H9 (cell line): ENCODE data around the gene NKD1. TPM values are rescaled to one million over a fixed set of nuclear protein-coding genes. Genes with fewer than 3 reads are reported as not detected.
A peak's percentile ranks its signal among the peaks of the same experiment; 100 is the strongest.

Experiments used
- DNase-seq: peaks from one replicate; pipeline ENCODE4 v3.0.0-alpha.2; 2017
- H2AFZ ChIP-seq: one replicate; pipeline ENCODE4 v1.6.1; 2013; ENCODE audit warnings: mild to moderate bottlenecking, low read length, control low read depth, moderate library complexity
- H2AK5ac ChIP-seq: 2 replicates; pipeline ENCODE4 v1.6.1; 2013; ENCODE audit warnings: low read length, control low read depth, mixed read lengths; ENCODE audit not compliant: insufficient read length
- H2BK120ac ChIP-seq: one replicate; pipeline ENCODE4 v1.6.1; 2013; ENCODE audit warnings: low read depth, mild to moderate bottlenecking, low read length, control low read depth, inconsistent platforms; ENCODE audit not compliant: poor library complexity, severe bottlenecking
- H2BK12ac ChIP-seq: 2 replicates; pipeline ENCODE4 v1.6.1; 2013; ENCODE audit warnings: low read length, control low read depth, mixed read lengths, low read depth; ENCODE audit not compliant: insufficient read length
- H2BK15ac ChIP-seq: 2 replicates; pipeline ENCODE4 v1.6.1; 2013; ENCODE audit warnings: low read depth, low read length, control low read depth
- H2BK20ac ChIP-seq: one replicate; pipeline ENCODE4 v1.6.1; 2013; ENCODE audit warnings: low read depth, mild to moderate bottlenecking, low read length, control low read depth, inconsistent platforms; ENCODE audit not compliant: poor library complexity, severe bottlenecking
- H2BK5ac ChIP-seq: 2 replicates; pipeline ENCODE4 v1.6.1; 2013; ENCODE audit warnings: low read length, control low read depth, mixed read lengths; ENCODE audit not compliant: insufficient read length
- H3K14ac ChIP-seq: 2 replicates; pipeline ENCODE4 v1.6.1; 2013; ENCODE audit warnings: low read length, control low read depth; ENCODE audit not compliant: insufficient read depth
- H3K18ac ChIP-seq: 2 replicates; pipeline ENCODE4 v1.6.1; 2013; ENCODE audit warnings: low read depth, mild to moderate bottlenecking, mixed read lengths, low read length, control low read depth; ENCODE audit not compliant: insufficient read length
- H3K23ac ChIP-seq: 2 replicates; pipeline ENCODE4 v1.6.1; 2013; ENCODE audit warnings: low read length, control low read depth, mixed read lengths, low read depth; ENCODE audit not compliant: insufficient read length
- H3K23me2 ChIP-seq: 2 replicates; pipeline ENCODE4 v1.6.1; 2013; ENCODE audit warnings: low read depth, mild to moderate bottlenecking, mixed read lengths, low read length, control low read depth; ENCODE audit not compliant: insufficient read length, poor library complexity, severe bottlenecking
- H3K27ac ChIP-seq: 2 replicates; pipeline ENCODE4 v1.5.1; 2013; ENCODE audit warnings: low read length, control low read depth, mixed read lengths, low read depth; ENCODE audit not compliant: insufficient read length
- H3K27me3 ChIP-seq: 2 replicates; pipeline ENCODE4 v1.6.1; 2013; ENCODE audit warnings: low read length, control low read depth, inconsistent platforms; ENCODE audit not compliant: insufficient read depth
- H3K4ac ChIP-seq: 2 replicates; pipeline ENCODE4 v1.6.1; 2013; ENCODE audit warnings: low read depth, mild to moderate bottlenecking, control low read depth, inconsistent platforms, low read length, moderate library complexity
- H3K4me1 ChIP-seq: 2 replicates; pipeline ENCODE4 v1.6.1; 2013; ENCODE audit warnings: low read length, control low read depth, inconsistent platforms; ENCODE audit not compliant: insufficient read depth
- H3K4me2 ChIP-seq: 2 replicates; pipeline ENCODE4 v1.6.1; 2013; ENCODE audit warnings: low read length, control low read depth, mixed read lengths; ENCODE audit not compliant: insufficient read length, insufficient read depth
- H3K56ac ChIP-seq: 2 replicates; pipeline ENCODE4 v1.6.1; 2013; ENCODE audit warnings: low read depth, mild to moderate bottlenecking, mixed read lengths, low read length, control low read depth; ENCODE audit not compliant: insufficient read length
- H3K79me1 ChIP-seq: 2 replicates; pipeline ENCODE4 v1.6.1; 2013; ENCODE audit warnings: low read depth, mild to moderate bottlenecking, moderate library complexity, low read length, control low read depth, inconsistent platforms; ENCODE audit not compliant: insufficient read depth, poor library complexity, severe bottlenecking
- H3K79me2 ChIP-seq: 2 replicates; pipeline ENCODE4 v1.6.1; 2013; ENCODE audit warnings: low read length, control low read depth, inconsistent platforms; ENCODE audit not compliant: insufficient read depth
- H3K9ac ChIP-seq: 2 replicates; pipeline ENCODE4 v1.6.1; 2013; ENCODE audit warnings: low read length, control low read depth, mixed read lengths; ENCODE audit not compliant: insufficient read length; ENCODE audit errors: extremely low read depth
- H3K9me3 ChIP-seq: one replicate; pipeline ENCODE4 v1.6.1; 2013; ENCODE audit warnings: low read depth, low read length, inconsistent platforms; ENCODE audit not compliant: control insufficient read depth
- H3T11ph ChIP-seq: one replicate; pipeline ENCODE4 v1.6.1; 2013; ENCODE audit warnings: mild to moderate bottlenecking, low read length, control low read depth, inconsistent platforms
- H4K20me1 ChIP-seq: one replicate; pipeline ENCODE4 v1.6.1; 2013; ENCODE audit not compliant: control insufficient read depth, insufficient read length, insufficient read depth
- H4K5ac ChIP-seq: 2 replicates; pipeline ENCODE4 v1.6.1; 2013; ENCODE audit warnings: low read depth, mild to moderate bottlenecking, mixed read lengths, low read length, control low read depth; ENCODE audit not compliant: insufficient read length
- H4K8ac ChIP-seq: replicated peaks from 2 replicates; pipeline ENCODE4 v1.6.1; 2013; ENCODE audit warnings: low read length, control low read depth, mixed read lengths, low read depth; ENCODE audit not compliant: insufficient read length
- H4K91ac ChIP-seq: 2 replicates; pipeline ENCODE4 v1.6.1; 2013; ENCODE audit warnings: low read depth, mild to moderate bottlenecking, moderate library complexity, mixed read lengths, low read length, control low read depth; ENCODE audit not compliant: insufficient read length
- H3K27ac Mint-ChIP-seq, 3 experiments: 2 replicates in 2 of 3; 3 replicates in 1 of 3; pipeline ENCODE4 v1.8.0; 2020 to 2021; ENCODE audit warnings: mixed read lengths in 3 of 3, mild to moderate bottlenecking in 1 of 3, moderate library complexity in 1 of 3
- H3K27me3 Mint-ChIP-seq: 2 replicates; pipeline ENCODE4 v1.8.0; 2021; ENCODE audit warnings: low read depth, mild to moderate bottlenecking, moderate library complexity, mixed read lengths
- H3K36me3 Mint-ChIP-seq, 3 experiments: 2 replicates in 2 of 3; 3 replicates in 1 of 3; pipeline ENCODE4 v1.8.0; 2020 to 2021; ENCODE audit warnings: low read depth in 3 of 3, mixed read lengths in 3 of 3; ENCODE audit not compliant: insufficient read depth in 1 of 3
- H3K4me1 Mint-ChIP-seq, 2 experiments: 2 replicates each; pipeline ENCODE4 v1.8.0; 2020; ENCODE audit warnings: mixed read lengths in 2 of 2
- H3K4me3 Mint-ChIP-seq, 2 experiments: 2 replicates in 1 of 2; 3 replicates in 1 of 2; pipeline ENCODE4 v1.8.0; 2020 to 2021; ENCODE audit warnings: mild to moderate bottlenecking in 2 of 2, mixed read lengths in 2 of 2, moderate library complexity in 1 of 2
- H3K9me3 Mint-ChIP-seq, 2 experiments: 2 replicates in 1 of 2; 3 replicates in 1 of 2; pipeline ENCODE4 v1.8.0; 2020; ENCODE audit warnings: mild to moderate bottlenecking in 2 of 2, mixed read lengths in 2 of 2, moderate library complexity in 1 of 2
- WGBS: extraction: QIAGEN DNeasy Blood & Tissue Kit; methylation state at CpG from one replicate; pipeline ENCODE4 v1.1.7; 2013; ENCODE audit warnings: missing lambda C conversion rate, low lambda C conversion rate, mixed read lengths; ENCODE audit not compliant: insufficient read length; ENCODE audit errors: extremely low coverage; 5-methylcytosine and 5-hydroxymethylcytosine counted together
- total RNA-seq: library from RNA; stranded (reverse); gene quantifications from 2 replicates; pipeline ENCODE4 v1.2.1, GENCODE V29; 2021
- TF ChIP-seq, protein P1 (sequence below): fragments of 200-600 bp; sonication (generic); conservative IDR thresholded peaks from 3 replicates; pipeline ENCODE4 v1.8.0; 2021; ENCODE audit warnings: antibody characterized with exemption, mild to moderate bottlenecking

The NKD1 gene
- total RNA-seq, 1 experiment from 2014 or later = 1.9 TPM

DNA sequence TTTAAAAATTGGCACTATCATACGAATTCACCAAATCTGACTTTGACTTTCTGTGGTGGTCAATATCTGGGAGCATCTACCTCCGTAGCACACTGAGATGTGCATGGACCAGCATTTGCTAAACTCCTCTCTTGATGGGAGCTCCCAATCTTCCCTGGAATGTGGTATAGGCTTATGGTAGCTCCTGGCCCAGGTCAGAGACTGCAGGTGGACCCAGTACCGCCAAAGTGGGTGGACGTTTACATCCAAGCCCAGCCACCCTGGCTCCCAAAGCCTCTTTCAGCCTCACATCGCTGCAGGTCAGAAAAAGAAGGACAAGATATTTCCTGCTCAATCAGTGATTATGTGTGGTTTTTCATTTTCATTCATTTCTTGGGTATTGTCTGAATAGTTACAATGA lies 43.1 kb upstream of the NKD1 start:
- H3K4me2 ChIP-seq = no peak overlapping the region
- H3K27ac Mint-ChIP-seq = 0 out of 7 replicates have a peak overlapping the region, but pooled peaks of 1 of the 3 experiments have one; percentile 9
- H3K9ac ChIP-seq = no peak overlapping the region

More for the DNA sequence above, 43.1 kb upstream of the NKD1 start:
- Histone ChIP-seq H2BK120ac (no peak overlapping the region), H4K91ac (no peak overlapping the region), H3T11ph (no peak overlapping the region), H3K4me1 (no peaks in the 10 kb centered on the region; the same call in 1 of the 2 replicates), H3K18ac (no peak overlapping the region), H3K4ac (no peak overlapping the region), H2BK20ac (no peak overlapping the region), H3K27ac (no peak overlapping the region), H2AK5ac (no peak overlapping the region), H3K23me2 (no peaks in the 10 kb centered on the region), H2BK15ac (no peak overlapping the region), H4K8ac (no peak overlapping the region), H3K56ac (no peak overlapping the region), H3K23ac (no peak overlapping the region), H3K27me3 (no peaks in the 10 kb centered on the region), H2BK12ac (no peak overlapping the region), H2AFZ (no peak overlapping the region), H3K79me1 (no peaks in the 10 kb centered on the region), H4K5ac (no peak overlapping the region), H3K9me3 (no peaks in the 10 kb centered on the region), H2BK5ac (no peak overlapping the region), H4K20me1 (no peaks in the 10 kb centered on the region), H3K79me2 (no peaks in the 10 kb centered on the region), H3K14ac (no peak overlapping the region)
- TF ChIP-seq, protein P1, sequence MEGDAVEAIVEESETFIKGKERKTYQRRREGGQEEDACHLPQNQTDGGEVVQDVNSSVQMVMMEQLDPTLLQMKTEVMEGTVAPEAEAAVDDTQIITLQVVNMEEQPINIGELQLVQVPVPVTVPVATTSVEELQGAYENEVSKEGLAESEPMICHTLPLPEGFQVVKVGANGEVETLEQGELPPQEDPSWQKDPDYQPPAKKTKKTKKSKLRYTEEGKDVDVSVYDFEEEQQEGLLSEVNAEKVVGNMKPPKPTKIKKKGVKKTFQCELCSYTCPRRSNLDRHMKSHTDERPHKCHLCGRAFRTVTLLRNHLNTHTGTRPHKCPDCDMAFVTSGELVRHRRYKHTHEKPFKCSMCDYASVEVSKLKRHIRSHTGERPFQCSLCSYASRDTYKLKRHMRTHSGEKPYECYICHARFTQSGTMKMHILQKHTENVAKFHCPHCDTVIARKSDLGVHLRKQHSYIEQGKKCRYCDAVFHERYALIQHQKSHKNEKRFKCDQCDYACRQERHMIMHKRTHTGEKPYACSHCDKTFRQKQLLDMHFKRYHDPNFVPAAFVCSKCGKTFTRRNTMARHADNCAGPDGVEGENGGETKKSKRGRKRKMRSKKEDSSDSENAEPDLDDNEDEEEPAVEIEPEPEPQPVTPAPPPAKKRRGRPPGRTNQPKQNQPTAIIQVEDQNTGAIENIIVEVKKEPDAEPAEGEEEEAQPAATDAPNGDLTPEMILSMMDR = no peak
- Mint-ChIP-seq H3K27me3 (peaks cover 3% of the 10 kb centered on the region), H3K9me3 (peaks cover 0 to 2% of the 10 kb centered on the region in 2 experiments; a peak in 3 of 5 replicates), H3K4me3 (no peak overlapping the region), H3K4me1 (peaks cover 18 to 24% of the 10 kb centered on the region in 2 experiments), H3K36me3 (peaks cover 0 to 4% (median 0%) of the 10 kb centered on the region in 3 experiments; a peak in 1 of 7 replicates)
- WGBS = no CpG with 5 or more reads among the region's 5 CpGs
- no peak for DNase-seq
